Stimulated activated CD4-positive, alpha-beta T cell treated with anti-CD3 and anti-CD28 coated beads, Interleukin-1b, Interleukin-23, amount 100 ng/mL, for 24 hours (primary cell): ENCODE measurements around the gene KASH5.
"Not testable (repeated sequence)": the region's sequence is repeated elsewhere in the genome, so short reads cannot be mapped to it uniquely, and the experiment has no call there.

ENCODE experiments used
- DNase-seq, 4 experiments: peaks; one replicate each; pipeline ENCODE4 v3.0.0-alpha.2; 2020; ENCODE audit warnings: low read depth in 4 of 4, low spot score in 1 of 4

The KASH5 gene

GRCh38 chr19:49434907-49435583, 47.0 kb downstream of the KASH5 start:
- no peak for DNase-seq

- DNase-seq = no peak
Observed at GRCh38 chr19:49435670-49436069, 47.6 kb downstream of the KASH5 start.

GRCh38 chr19:49436381-49437017, 48.5 kb downstream of the KASH5 start:
- peak in 2 of 4 experiments; percentile 47 to 56 for DNase-seq

GRCh38 chr19:49437231-49437630, 49.2 kb downstream of the KASH5 start:
- DNase-seq = no peak

GRCh38 chr19:49438261-49438660, 50.2 kb downstream of the KASH5 start:
- no peak for DNase-seq

GRCh38 chr19:49439836-49440235, 51.8 kb downstream of the KASH5 start:
- no peak for DNase-seq

GRCh38 chr19:49440439-49441209, 52.6 kb downstream of the KASH5 start:
- no peak for DNase-seq

- DNase-seq = no peak
Observed at GRCh38 chr19:49441210-49441959, 53.3 kb downstream of the KASH5 start, which contains the start of gene SLC17A7. Gene SLC17A7 (minus strand): TSS chr19:49441527. CDS start chr19:49441379, 148 bp downstream.

GRCh38 chr19:49441960-49442350, 53.9 kb downstream of the KASH5 start:
- DNase-seq = no peak

GRCh38 chr19:49442354-49442753, 54.3 kb downstream of the KASH5 start:
- DNase-seq = no peak

- DNase-seq = peak in 1 of 4 experiments; percentile 49
Observed at GRCh38 chr19:49442771-49443365, 54.8 kb downstream of the KASH5 start.

GRCh38 chr19:49443366-49444099, 55.5 kb downstream of the KASH5 start:
- DNase-seq = peak; percentile 85 to 89 (median 88)

GRCh38 chr19:49444100-49444700, 56.2 kb downstream of the KASH5 start:
- not testable (repeated sequence) for DNase-seq

GRCh38 chr19:49445997-49446396, 57.9 kb downstream of the KASH5 start:
- no peak for DNase-seq

- DNase-seq = no peak
Observed at GRCh38 chr19:49447485-49448431, 59.7 kb downstream of the KASH5 start.

- DNase-seq = no peak
Observed at GRCh38 chr19:49448432-49448786, 60.4 kb downstream of the KASH5 start.

GRCh38 chr19:49450405-49450804, 62.4 kb downstream of the KASH5 start:
- no peak for DNase-seq

GRCh38 chr19:49451430-49452181, 63.6 kb downstream of the KASH5 start, which contains the start of gene PIH1D1:
Gene PIH1D1 (minus strand): TSS chr19:49451814. CDS start chr19:49451574, 240 bp downstream.
- peak; percentile 80 to 96 (median 86) for DNase-seq
